OCI-LY3 (cell line): ENCODE measurements around the gene COBL.

Source experiments
- H2AFZ ChIP-seq: fragments of 200-600, 300-600 bp; shearing (Covaris generic); 2 replicates; pipeline ENCODE4 v1.6.0; 2014; ENCODE audit warnings: antibody characterized with exemption, low read depth, low read length
- H3K27ac ChIP-seq: fragments of 200-600, 300-600 bp; sonication (generic); 2 replicates; pipeline ENCODE4 v1.5.1; 2014; ENCODE audit warnings: mild to moderate bottlenecking, low read length, moderate library complexity, mixed read lengths
- H3K27me3 ChIP-seq: fragments of 200-600, 300-600 bp; sonication (generic); 2 replicates; pipeline ENCODE4 v1.6.1; 2014; ENCODE audit warnings: low read depth, low read length, mixed read lengths
- H3K36me3 ChIP-seq: fragments of 200-600, 300-600 bp; sonication (generic); replicated peaks from 2 replicates; pipeline ENCODE3; 2014; ENCODE audit warnings: low read depth, low read length, mixed read lengths
- H3K4me1 ChIP-seq: fragments of 300-600, 200-600 bp; sonication (generic); 2 replicates; pipeline ENCODE4 v1.6.1; 2014; ENCODE audit warnings: low read length, mixed read lengths
- H3K4me2 ChIP-seq: fragments of 200-600, 300-600 bp; sonication (generic); 2 replicates; pipeline ENCODE4 v1.6.1; 2014; ENCODE audit warnings: low read length, mixed read lengths
- H3K4me3 ChIP-seq: fragments of 300-600, 200-600 bp; sonication (generic); 2 replicates; pipeline ENCODE4 v1.5.1; 2014; ENCODE audit warnings: antibody characterized with exemption, mild to moderate bottlenecking, low read length, moderate library complexity
- H3K79me2 ChIP-seq: fragments of 300-600, 200-600 bp; shearing (Covaris generic); 2 replicates; pipeline ENCODE4 v1.6.1; 2014; ENCODE audit warnings: mild to moderate bottlenecking, low read length, mixed read lengths
- H3K9ac ChIP-seq: fragments of 300-600, 200-600 bp; shearing (Covaris generic); 2 replicates; pipeline ENCODE4 v1.6.0; 2014; ENCODE audit warnings: mild to moderate bottlenecking, low read length, moderate library complexity
- H3K9me3 ChIP-seq: fragments of 200-600, 300-600 bp; shearing (Covaris generic); 2 replicates; pipeline ENCODE4 v1.6.1; 2014; ENCODE audit warnings: low read length, mixed read lengths; ENCODE audit not compliant: insufficient read depth
- H4K20me1 ChIP-seq: fragments of 200-600, 300-600 bp; sonication (generic); 2 replicates; pipeline ENCODE4 v1.6.1; 2016; ENCODE audit warnings: low read length, mixed read lengths; ENCODE audit not compliant: insufficient read depth
- EZH2phosphoT487 ChIP-seq: fragments of 200-600 bp; shearing (Covaris generic); IDR thresholded peaks from 2 replicates; pipeline ENCODE4 v1.6.1; 2018; ENCODE audit warnings: antibody characterized with exemption, mixed run types, low read depth
- TF ChIP-seq, protein P1 (sequence below): fragments of 200-600, 300-600 bp; sonication (generic); IDR thresholded peaks from 2 replicates; pipeline ENCODE4 v1.5.1; 2014; ENCODE audit warnings: antibody characterized with exemption, low read length, low read depth

Gene COBL

DNA sequence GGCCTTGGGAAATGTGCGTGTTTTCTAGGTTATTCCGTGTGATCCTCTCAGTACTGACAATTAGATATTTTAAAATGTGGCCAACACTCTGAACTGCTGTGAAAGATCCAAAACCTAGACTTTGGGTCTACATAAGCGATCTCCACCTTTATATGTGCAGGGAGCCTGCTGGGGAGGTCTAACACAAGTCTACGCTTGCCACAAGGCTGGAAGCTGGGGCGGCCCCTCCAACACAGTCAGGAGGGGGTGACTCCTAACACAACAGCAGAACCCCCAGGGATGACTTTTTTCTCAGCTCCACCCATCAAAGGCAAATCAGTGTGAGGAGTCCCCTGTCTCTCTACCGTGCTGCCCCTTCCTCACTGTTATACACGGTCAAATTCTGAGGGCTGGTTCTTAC lies 202.6 kb downstream of the COBL start:
- Histone ChIP-seq H3K4me2 (no peak overlapping the region), H3K27ac (no peak overlapping the region), H3K9me3 (0 out of 2 replicates have a peak, but pooled peaks cover 5% of the 10 kb centered on the region), H3K36me3 (no peaks in the 10 kb centered on the region), H3K9ac (no peak overlapping the region), H3K4me1 (no peaks in the 10 kb centered on the region), H3K27me3 (no peaks in the 10 kb centered on the region), H3K79me2 (no peaks in the 10 kb centered on the region), H3K4me3 (no peak overlapping the region), H2AFZ (no peak overlapping the region), H4K20me1 (no peaks in the 10 kb centered on the region)
- TF ChIP-seq, protein P1, sequence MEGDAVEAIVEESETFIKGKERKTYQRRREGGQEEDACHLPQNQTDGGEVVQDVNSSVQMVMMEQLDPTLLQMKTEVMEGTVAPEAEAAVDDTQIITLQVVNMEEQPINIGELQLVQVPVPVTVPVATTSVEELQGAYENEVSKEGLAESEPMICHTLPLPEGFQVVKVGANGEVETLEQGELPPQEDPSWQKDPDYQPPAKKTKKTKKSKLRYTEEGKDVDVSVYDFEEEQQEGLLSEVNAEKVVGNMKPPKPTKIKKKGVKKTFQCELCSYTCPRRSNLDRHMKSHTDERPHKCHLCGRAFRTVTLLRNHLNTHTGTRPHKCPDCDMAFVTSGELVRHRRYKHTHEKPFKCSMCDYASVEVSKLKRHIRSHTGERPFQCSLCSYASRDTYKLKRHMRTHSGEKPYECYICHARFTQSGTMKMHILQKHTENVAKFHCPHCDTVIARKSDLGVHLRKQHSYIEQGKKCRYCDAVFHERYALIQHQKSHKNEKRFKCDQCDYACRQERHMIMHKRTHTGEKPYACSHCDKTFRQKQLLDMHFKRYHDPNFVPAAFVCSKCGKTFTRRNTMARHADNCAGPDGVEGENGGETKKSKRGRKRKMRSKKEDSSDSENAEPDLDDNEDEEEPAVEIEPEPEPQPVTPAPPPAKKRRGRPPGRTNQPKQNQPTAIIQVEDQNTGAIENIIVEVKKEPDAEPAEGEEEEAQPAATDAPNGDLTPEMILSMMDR, result no peak
- no peak for TF ChIP-seq EZH2phosphoT487

DNA sequence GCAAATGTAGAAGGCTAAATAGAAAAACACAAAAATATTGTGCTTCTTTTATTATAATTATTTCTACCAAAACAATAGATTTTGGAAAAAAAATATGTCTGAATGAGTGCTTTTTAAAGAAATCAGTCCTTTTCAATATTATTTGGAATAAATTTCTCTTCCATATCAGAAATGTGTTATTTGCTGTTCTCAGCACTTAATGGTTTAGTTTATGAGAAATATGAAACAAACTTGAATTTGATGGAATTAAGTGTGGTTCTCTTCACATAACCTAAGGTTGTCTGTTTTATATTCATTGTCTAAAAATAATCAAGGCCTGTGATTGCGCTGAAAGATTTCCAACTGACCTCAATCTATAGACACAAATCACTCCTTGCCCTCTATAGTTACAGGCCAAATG lies 203.0 kb downstream of the COBL start:
- H3K4me2 ChIP-seq, result no peak overlapping the region
- H3K9ac ChIP-seq, result no peak overlapping the region
- no peak overlapping the region for H3K4me3 ChIP-seq
- H3K79me2 ChIP-seq, result no peaks in the 10 kb centered on the region
- no peaks in the 10 kb centered on the region for H3K4me1 ChIP-seq
- no peaks in the 10 kb centered on the region for H4K20me1 ChIP-seq
- H3K36me3 ChIP-seq, result no peaks in the 10 kb centered on the region
- TF ChIP-seq EZH2phosphoT487, result no peak
- TF ChIP-seq, protein P1, result no peak
- H3K27me3 ChIP-seq, result no peaks in the 10 kb centered on the region
- H3K27ac ChIP-seq, result no peak overlapping the region
- H3K9me3 ChIP-seq, result 0 out of 2 replicates have a peak, but pooled peaks cover 5% of the 10 kb centered on the region
- H2AFZ ChIP-seq, result no peak overlapping the region

GRCh38 chr7:51111241-51111940 lies 205.2 kb downstream of the COBL start:
- 0 out of 2 replicates have a peak, but pooled peaks cover 5% of the 10 kb centered on the region for H3K9me3 ChIP-seq
- H3K4me3 ChIP-seq, result no peak overlapping the region
- H4K20me1 ChIP-seq, result no peaks in the 10 kb centered on the region
- H3K27me3 ChIP-seq, result no peaks in the 10 kb centered on the region
- TF ChIP-seq, protein P1, result no peak
- TF ChIP-seq EZH2phosphoT487, result no peak
- H3K36me3 ChIP-seq, result no peaks in the 10 kb centered on the region
- no peak overlapping the region for H2AFZ ChIP-seq
- no peak overlapping the region for H3K4me2 ChIP-seq
- no peaks in the 10 kb centered on the region for H3K79me2 ChIP-seq
- no peak overlapping the region for H3K9ac ChIP-seq
- H3K4me1 ChIP-seq, result no peaks in the 10 kb centered on the region
- H3K27ac ChIP-seq, result no peak overlapping the region

GRCh38 chr7:51108134-51108533 lies 208.5 kb downstream of the COBL start:
- H3K27ac ChIP-seq, result no peak overlapping the region
- H2AFZ ChIP-seq, result no peak overlapping the region
- no peaks in the 10 kb centered on the region for H3K27me3 ChIP-seq
- H4K20me1 ChIP-seq, result no peaks in the 10 kb centered on the region
- no peak overlapping the region for H3K4me3 ChIP-seq
- H3K79me2 ChIP-seq, result no peaks in the 10 kb centered on the region
- H3K9ac ChIP-seq, result no peak overlapping the region
- H3K4me1 ChIP-seq, result no peaks in the 10 kb centered on the region
- no peak for TF ChIP-seq EZH2phosphoT487
- TF ChIP-seq, protein P1, result no peak
- no peak overlapping the region for H3K4me2 ChIP-seq
- no peaks in the 10 kb centered on the region for H3K36me3 ChIP-seq
- H3K9me3 ChIP-seq, result no peaks in the 10 kb centered on the region
